CD14-positive monocyte (primary cell): ENCODE measurements around the gene HSPG2. TPM values are rescaled to one million over a fixed set of nuclear protein-coding genes. Genes with fewer than 3 reads are reported as not detected.

Experiments used
- DNase-seq, 3 donors: peaks; one replicate each; pipeline ENCODE4 v3.0.0-alpha.2; 2011 to 2022
- H2AFZ ChIP-seq: 2 replicates; pipeline ENCODE4 v1.6.0; 2012; ENCODE audit warnings: mild to moderate bottlenecking, low read depth, low read length, inconsistent platforms; ENCODE audit not compliant: insufficient read depth, poor library complexity, severe bottlenecking
- H3K27ac ChIP-seq, 2 donors: 1 replicate in 1 of 2; 2 replicates in 1 of 2; pipeline ENCODE4 v1.5.1; 2012 to 2013; ENCODE audit warnings: low read length in 2 of 2, control low read depth in 1 of 2, inconsistent platforms in 1 of 2, low read depth in 1 of 2, mild to moderate bottlenecking in 1 of 2
- H3K27me3 ChIP-seq, 2 donors: one replicate each; pipeline versions ENCODE4 v1.6.0 to v1.6.1; 2011 to 2013; ENCODE audit warnings: low read length in 2 of 2; ENCODE audit not compliant: control insufficient read depth in 2 of 2, insufficient read depth in 2 of 2
- H3K36me3 ChIP-seq, 2 donors: replicated peaks in 1 of 2; 1 replicate in 1 of 2; 2 replicates in 1 of 2; pipeline versions ENCODE4 v1.5.1 to v1.6.1; 2012 to 2013; ENCODE audit warnings: low read length in 2 of 2, control low read depth in 1 of 2, inconsistent platforms in 1 of 2, mild to moderate bottlenecking in 1 of 2; ENCODE audit not compliant: insufficient read depth in 2 of 2, control insufficient read depth in 1 of 2
- H3K4me1 ChIP-seq, 2 donors: 1 replicate in 1 of 2; 2 replicates in 1 of 2; pipeline versions ENCODE4 v1.5.1 to v1.6.1; 2012 to 2013; ENCODE audit warnings: low read length in 2 of 2, control low read depth in 1 of 2, inconsistent platforms in 1 of 2, mild to moderate bottlenecking in 1 of 2, moderate library complexity in 1 of 2; ENCODE audit not compliant: insufficient read depth in 2 of 2, control insufficient read depth in 1 of 2
- H3K4me2 ChIP-seq: replicated peaks from 2 replicates; pipeline ENCODE3; 2012; ENCODE audit warnings: low read length, moderate library complexity, mild to moderate bottlenecking; ENCODE audit not compliant: poor library complexity, severe bottlenecking; ENCODE audit errors: extremely low read depth
- H3K4me3 ChIP-seq, 3 experiments: fragments of 200-600 bp in 1 of 3; sonication (generic) in 1 of 3; replicated peaks in 1 of 3; 1 replicate in 2 of 3; 2 replicates in 1 of 3; pipeline ENCODE4 v1.5.1; 2011 to 2013; ENCODE audit warnings: low read length in 3 of 3, mild to moderate bottlenecking in 3 of 3, control low read depth in 2 of 3, low read depth in 2 of 3, inconsistent platforms in 1 of 3, moderate library complexity in 1 of 3
- H3K79me2 ChIP-seq: 2 replicates; pipeline ENCODE4 v1.6.0; 2012; ENCODE audit warnings: mild to moderate bottlenecking, control low read depth, inconsistent platforms, low read length, moderate library complexity; ENCODE audit not compliant: insufficient read depth
- H3K9ac ChIP-seq: 2 replicates; pipeline ENCODE4 v1.6.0; 2017; ENCODE audit warnings: low read length, mild to moderate bottlenecking; ENCODE audit not compliant: insufficient read depth, poor library complexity, severe bottlenecking
- H3K9me3 ChIP-seq, 2 donors: replicated peaks in 1 of 2; 1 replicate in 1 of 2; 2 replicates in 1 of 2; pipeline versions ENCODE4 v1.5.1 to v1.6.1; 2012 to 2013; ENCODE audit warnings: low read length in 2 of 2, control low read depth in 1 of 2; ENCODE audit not compliant: control insufficient read depth in 1 of 2, insufficient read depth in 1 of 2
- H4K20me1 ChIP-seq: 2 replicates; pipeline ENCODE4 v1.6.0; 2012; ENCODE audit warnings: mild to moderate bottlenecking, low read length, control low read depth, moderate library complexity; ENCODE audit not compliant: insufficient read depth
- H3K27ac Mint-ChIP-seq, 7 donors: one replicate each; pipeline ENCODE4 v1.8.0; 2020; ENCODE audit warnings: mild to moderate bottlenecking in 7 of 7, mixed read lengths in 7 of 7, moderate library complexity in 6 of 7, inconsistent platforms in 2 of 7
- H3K27me3 Mint-ChIP-seq, 3 donors: one replicate each; pipeline ENCODE4 v1.8.0; 2021 to 2022; ENCODE audit warnings: low read depth in 3 of 3, mild to moderate bottlenecking in 3 of 3, mixed read lengths in 3 of 3, moderate library complexity in 3 of 3, inconsistent platforms in 1 of 3
- H3K36me3 Mint-ChIP-seq, 2 donors: one replicate each; pipeline ENCODE4 v1.8.0; 2020; ENCODE audit warnings: mixed read lengths in 2 of 2, inconsistent platforms in 1 of 2, mild to moderate bottlenecking in 1 of 2
- H3K4me1 Mint-ChIP-seq: one replicate; pipeline ENCODE4 v1.8.0; 2020; ENCODE audit warnings: mild to moderate bottlenecking, mixed read lengths
- H3K4me3 Mint-ChIP-seq, 2 donors: one replicate each; pipeline ENCODE4 v1.8.0; 2020; ENCODE audit warnings: mild to moderate bottlenecking in 2 of 2, mixed read lengths in 2 of 2, moderate library complexity in 1 of 2
- H3K9me3 Mint-ChIP-seq, 7 donors: one replicate each; pipeline ENCODE4 v1.8.0; 2020 to 2022; ENCODE audit warnings: mixed read lengths in 7 of 7, mild to moderate bottlenecking in 6 of 7, moderate library complexity in 6 of 7, inconsistent platforms in 2 of 7
- WGBS: methylation state at CpG from one replicate; pipeline ENCODE4 v1.1.5; 2013; ENCODE audit warnings: missing lambda C conversion rate; ENCODE audit not compliant: insufficient coverage; 5-methylcytosine and 5-hydroxymethylcytosine counted together
- intact Hi-C, 2 donors: fragments of 100-400 bp; cut with micrococcal nuclease; formaldehyde crosslinking; loops; one replicate each; pipeline versions ENCODE4 v1.15.0 to v1.15.1; 2023
- polyA plus RNA-seq, 3 donors: library from polyadenylated mRNA; depleted of rRNA in 1 of 3; unstranded in 2 of 3; stranded (reverse) in 1 of 3; fragments of 300-500 nt in 2 of 3; fragments of >200 nt in 1 of 3; fragmentation: Illumina TruSeq in 2 of 3; gene quantifications; 1 replicate in 2 of 3; 2 replicates in 1 of 3; pipeline ENCODE4 v1.2.3, GENCODE V29; 2012 to 2021
- TF ChIP-seq, protein P1 (sequence below): fragments of 200-600 bp; IDR thresholded peaks from one replicate; pipeline ENCODE4 v1.8.0; 2022; ENCODE audit warnings: antibody characterized with exemption, mild to moderate bottlenecking

HSPG2 gene
- polyA plus RNA-seq, 3 donors = 0.44 TPM; not detected in 2

DNA sequence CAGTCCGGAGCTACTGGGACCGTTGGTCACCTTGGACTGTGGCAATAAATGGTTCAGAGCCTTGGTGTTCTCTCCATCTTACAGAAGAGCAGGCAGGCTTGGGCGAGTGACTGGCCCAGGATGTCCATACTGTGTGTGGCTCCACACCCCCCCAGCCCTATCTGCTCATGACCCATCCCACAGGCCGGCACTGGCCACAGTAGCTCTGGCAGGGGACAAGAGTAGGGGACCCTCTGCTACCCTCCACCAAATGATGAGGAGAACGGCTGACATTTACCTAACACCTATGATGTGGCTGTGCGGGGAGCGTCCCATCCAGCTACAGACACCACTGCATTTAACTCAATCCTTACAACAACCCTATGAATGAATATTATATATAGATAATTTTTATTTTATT is 111.7 kb downstream of the HSPG2 start:
- intact Hi-C loops = no loop called here
- WGBS = 90% methylated on average over 2 of the region's 7 CpGs

DNA sequence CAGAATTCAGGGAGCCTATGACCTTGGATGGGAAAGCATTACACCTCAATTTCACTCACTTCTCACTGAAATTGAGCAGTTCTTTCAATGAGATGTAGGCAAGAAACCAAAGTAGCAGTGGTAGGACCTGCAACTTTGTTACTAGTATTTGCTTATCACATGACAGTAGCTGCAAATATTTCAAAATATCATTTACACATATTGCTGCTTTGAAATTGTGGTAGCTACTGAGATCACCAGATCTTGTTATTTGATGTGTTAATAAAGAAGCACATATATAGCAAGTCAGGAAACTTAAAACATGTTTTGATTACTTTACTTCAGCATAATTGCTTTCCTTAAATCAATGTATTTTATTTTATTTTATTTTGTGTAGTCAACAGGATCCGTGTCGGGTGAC is 112.2 kb downstream of the HSPG2 start:
- Histone ChIP-seq H4K20me1 (no peaks in the 10 kb centered on the region), H3K36me3 (no peaks in the 10 kb centered on the region), H3K9ac (no peak overlapping the region), H3K9me3 (no peaks in the 10 kb centered on the region), H3K4me2 (no peak overlapping the region), H2AFZ (no peak overlapping the region), H3K27ac (no peak overlapping the region), H3K4me3 (no peak overlapping the region), H3K27me3 (no peaks in the 10 kb centered on the region), H3K79me2 (no peaks in the 10 kb centered on the region), H3K4me1 (peaks cover 11 to 12% of the 10 kb centered on the region in 2 donors)
- Mint-ChIP-seq H3K36me3 (no peaks in the 10 kb centered on the region), H3K4me1 (peaks cover 9% of the 10 kb centered on the region), H3K27ac (no peak overlapping the region), H3K9me3 (peaks cover 0 to 1% (median 0%) of the 10 kb centered on the region in 7 donors), H3K4me3 (no peak overlapping the region), H3K27me3 (peaks cover 0 to 7% (median 0%) of the 10 kb centered on the region in 3 donors)
- WGBS = no CpG with 5 or more reads among the region's 2 CpGs
- TF ChIP-seq, protein P1, sequence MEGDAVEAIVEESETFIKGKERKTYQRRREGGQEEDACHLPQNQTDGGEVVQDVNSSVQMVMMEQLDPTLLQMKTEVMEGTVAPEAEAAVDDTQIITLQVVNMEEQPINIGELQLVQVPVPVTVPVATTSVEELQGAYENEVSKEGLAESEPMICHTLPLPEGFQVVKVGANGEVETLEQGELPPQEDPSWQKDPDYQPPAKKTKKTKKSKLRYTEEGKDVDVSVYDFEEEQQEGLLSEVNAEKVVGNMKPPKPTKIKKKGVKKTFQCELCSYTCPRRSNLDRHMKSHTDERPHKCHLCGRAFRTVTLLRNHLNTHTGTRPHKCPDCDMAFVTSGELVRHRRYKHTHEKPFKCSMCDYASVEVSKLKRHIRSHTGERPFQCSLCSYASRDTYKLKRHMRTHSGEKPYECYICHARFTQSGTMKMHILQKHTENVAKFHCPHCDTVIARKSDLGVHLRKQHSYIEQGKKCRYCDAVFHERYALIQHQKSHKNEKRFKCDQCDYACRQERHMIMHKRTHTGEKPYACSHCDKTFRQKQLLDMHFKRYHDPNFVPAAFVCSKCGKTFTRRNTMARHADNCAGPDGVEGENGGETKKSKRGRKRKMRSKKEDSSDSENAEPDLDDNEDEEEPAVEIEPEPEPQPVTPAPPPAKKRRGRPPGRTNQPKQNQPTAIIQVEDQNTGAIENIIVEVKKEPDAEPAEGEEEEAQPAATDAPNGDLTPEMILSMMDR = no peak
- intact Hi-C loops = no loop called here
- no peak for DNase-seq

More for the DNA sequence above, 111.7 kb downstream of the HSPG2 start:
- Histone ChIP-seq H3K36me3 (no peaks in the 10 kb centered on the region), H3K4me1 (peaks cover 11 to 12% of the 10 kb centered on the region in 2 donors), H3K9ac (no peak overlapping the region), H3K4me2 (no peak overlapping the region), H4K20me1 (no peaks in the 10 kb centered on the region), H3K27me3 (no peaks in the 10 kb centered on the region), H2AFZ (no peak overlapping the region), H3K79me2 (no peaks in the 10 kb centered on the region), H3K9me3 (no peaks in the 10 kb centered on the region), H3K27ac (no peak overlapping the region), H3K4me3 (no peak overlapping the region)
- no peaks in the 10 kb centered on the region for H3K36me3 Mint-ChIP-seq
- H3K27me3 Mint-ChIP-seq = peaks cover 0 to 7% (median 0%) of the 10 kb centered on the region in 3 donors
- DNase-seq = no peak
- TF ChIP-seq, protein P1 = no peak
- no peak overlapping the region for H3K4me3 Mint-ChIP-seq
- peaks cover 0 to 1% (median 0%) of the 10 kb centered on the region in 7 donors for H3K9me3 Mint-ChIP-seq
- H3K27ac Mint-ChIP-seq = no peak overlapping the region
- H3K4me1 Mint-ChIP-seq = peaks cover 9% of the 10 kb centered on the region
